Embryonic facial prominence (tissue), 1 donor: ENCODE results near the gene NDUFA12.
"Not testable (repeated sequence)": the region's sequence is repeated elsewhere in the genome, so short reads cannot be mapped to it uniquely, and the experiment has no call there.

Source experiments
- DNase-seq: peaks from one replicate; pipeline ENCODE4 v3.0.0-alpha.2; 2016; ENCODE audit errors: extremely low spot score

NDUFA12 gene

GRCh38 chr12:95003213-95003920, at the start of gene NDUFA12:
NDUFA12 (minus strand) TSS chr12:95003697; CDS start chr12:95003680, 17 bp downstream.
- peak; percentile 96 for DNase-seq

- DNase-seq = no peak
Measured at GRCh38 chr12:95051241-95051640, 47.7 kb upstream of the NDUFA12 start.

DNA sequence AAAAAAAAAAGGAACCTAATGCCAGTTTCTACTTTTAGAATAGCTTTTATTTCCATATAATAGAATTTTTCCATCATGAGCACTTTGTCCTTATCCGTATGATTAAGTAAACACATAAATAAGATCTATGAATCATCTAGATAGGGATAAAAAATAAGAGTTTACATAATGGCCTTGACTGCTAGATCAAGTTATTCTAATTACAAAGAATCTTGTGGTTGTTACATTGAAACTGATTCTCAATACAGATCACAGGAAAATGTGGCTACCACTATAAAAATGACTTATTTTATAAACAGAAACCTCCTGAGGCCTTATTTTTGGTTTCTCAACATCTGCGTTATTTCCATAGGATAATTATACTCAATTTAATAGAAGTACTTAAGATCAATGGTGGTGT, 34.4 kb upstream of the NDUFA12 start:
- DNase-seq = no peak

- no peak for DNase-seq
Measured at GRCh38 chr12:95034750-95035149, 31.3 kb upstream of the NDUFA12 start.

GRCh38 chr12:95022477-95022876, 19.0 kb upstream of the NDUFA12 start:
- no peak for DNase-seq

- DNase-seq = no peak
Measured at GRCh38 chr12:95017482-95017881, 14.0 kb upstream of the NDUFA12 start.

- no peak for DNase-seq
Measured at GRCh38 chr12:95016120-95016519, 12.6 kb upstream of the NDUFA12 start.

- no peak for DNase-seq
Measured at GRCh38 chr12:95014554-95014953, 11.1 kb upstream of the NDUFA12 start.

DNA sequence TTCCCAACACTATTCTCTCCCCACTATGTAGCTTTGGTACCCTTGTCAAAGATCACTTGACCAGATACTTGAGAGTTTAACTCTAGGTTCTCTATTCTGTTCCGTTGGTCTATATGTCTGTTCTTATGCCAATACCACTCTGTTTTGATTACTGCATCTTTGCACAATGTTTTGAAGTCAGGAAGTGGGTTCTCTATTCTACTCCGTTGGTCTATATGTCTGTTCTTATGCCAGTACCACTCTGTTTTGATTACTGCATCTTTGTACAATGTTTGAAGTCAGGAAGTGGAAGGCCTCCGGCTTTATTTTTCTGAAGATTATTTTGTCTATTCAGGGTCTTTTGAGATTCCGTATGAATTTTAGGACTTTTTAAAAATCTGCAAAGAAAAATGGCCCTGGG, 2.7 kb upstream of the NDUFA12 start:
- no peak for DNase-seq

DNA sequence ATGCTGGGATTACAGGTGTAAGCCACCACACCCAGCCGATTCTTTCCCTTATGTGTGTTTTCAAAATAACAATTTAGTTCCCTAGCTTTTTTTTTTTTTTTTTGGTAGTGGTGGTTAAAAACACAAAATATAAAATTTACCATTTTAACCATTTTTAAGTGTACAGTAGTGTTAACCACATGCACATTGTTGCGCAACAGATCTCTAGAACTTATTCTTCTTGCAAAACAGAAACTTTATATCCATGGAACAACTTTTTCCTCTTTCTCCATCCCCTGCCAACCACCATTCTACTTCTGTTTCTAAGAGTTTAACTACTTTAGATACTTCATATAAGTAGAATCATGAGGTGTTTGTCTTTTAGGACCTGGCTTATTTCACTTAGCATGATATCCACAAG, 1.1 kb upstream of the NDUFA12 start:
- no peak for DNase-seq

DNA sequence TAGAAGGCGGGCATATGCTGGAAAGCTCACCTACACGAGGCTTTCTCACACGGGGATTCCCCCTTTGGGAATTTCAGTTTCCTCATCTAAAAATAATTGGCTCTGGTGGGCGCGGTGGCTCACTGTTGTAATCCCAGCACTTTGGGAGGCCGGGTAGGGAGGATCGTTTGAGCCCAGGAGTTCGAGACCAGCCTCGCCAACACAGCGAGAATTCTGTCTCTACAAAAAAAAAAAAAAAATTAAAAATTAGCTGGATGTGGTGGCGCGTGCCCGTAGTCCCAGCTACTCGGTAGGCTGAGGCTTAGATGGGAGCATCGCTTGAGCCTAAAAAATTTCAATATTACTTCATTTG, 400 bp upstream of the NDUFA12 start:
- DNase-seq = no peak

DNA sequence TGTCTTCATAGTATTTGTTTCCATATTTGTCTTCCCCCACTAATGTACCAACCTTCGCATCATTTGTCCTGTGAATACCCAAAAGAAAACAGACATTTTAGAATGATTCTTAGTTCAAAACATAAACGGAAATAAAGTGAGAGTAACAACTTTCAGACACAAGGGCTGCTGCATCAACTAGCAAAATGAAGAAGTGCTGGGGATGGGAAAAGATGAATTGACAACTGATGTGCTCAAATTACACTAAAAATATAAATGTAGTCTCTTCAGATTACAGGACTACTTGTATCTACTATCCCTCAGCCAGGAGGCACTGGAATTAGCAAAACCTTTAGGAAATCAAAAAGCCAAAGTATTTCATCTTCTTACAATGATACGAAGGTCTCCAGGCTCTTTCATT, 743 bp downstream of the NDUFA12 start:
- DNase-seq = no peak

DNA sequence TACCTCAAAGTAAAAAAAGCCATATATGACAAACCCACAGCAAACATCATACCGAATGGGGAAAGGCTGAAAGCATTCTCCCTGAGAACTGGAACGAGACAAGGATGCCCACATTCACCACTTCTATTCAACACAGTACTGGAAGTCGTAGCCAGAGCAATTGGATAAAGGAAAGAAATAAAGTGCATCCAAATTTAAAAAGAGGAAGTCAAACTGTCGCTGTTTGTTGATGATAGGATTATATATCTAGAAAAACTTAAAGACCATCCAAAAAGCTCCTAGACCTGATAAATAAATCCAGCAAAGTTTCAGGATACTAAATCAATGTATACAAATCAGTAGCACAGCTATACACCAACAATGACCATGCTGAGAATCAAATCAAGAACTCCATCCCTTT, 5.2 kb downstream of the NDUFA12 start:
- DNase-seq = no peak

- no peak for DNase-seq
Measured at GRCh38 chr12:94997726-94998125, 5.8 kb downstream of the NDUFA12 start.

GRCh38 chr12:94997061-94997460, 6.4 kb downstream of the NDUFA12 start:
- no peak for DNase-seq

DNA sequence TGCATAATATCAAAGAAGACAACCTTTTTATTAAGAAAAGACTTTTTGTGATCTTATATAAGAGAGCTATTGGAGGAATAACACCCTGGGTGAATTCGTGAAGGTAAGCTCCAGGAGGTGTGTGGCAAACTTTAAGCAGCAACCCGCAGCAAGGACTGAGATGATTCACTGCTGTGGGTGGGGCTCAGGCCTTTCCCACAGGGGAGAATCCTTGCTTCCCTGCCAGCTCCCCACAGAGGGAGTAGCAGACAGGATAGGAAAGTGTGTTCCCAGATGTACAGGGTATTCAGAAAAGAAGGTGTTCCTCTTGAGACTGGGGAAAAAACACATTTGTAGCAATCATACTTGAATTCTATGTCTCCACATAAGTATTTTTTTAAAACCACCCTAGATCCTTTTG, 9.2 kb downstream of the NDUFA12 start:
- DNase-seq = no peak

DNA sequence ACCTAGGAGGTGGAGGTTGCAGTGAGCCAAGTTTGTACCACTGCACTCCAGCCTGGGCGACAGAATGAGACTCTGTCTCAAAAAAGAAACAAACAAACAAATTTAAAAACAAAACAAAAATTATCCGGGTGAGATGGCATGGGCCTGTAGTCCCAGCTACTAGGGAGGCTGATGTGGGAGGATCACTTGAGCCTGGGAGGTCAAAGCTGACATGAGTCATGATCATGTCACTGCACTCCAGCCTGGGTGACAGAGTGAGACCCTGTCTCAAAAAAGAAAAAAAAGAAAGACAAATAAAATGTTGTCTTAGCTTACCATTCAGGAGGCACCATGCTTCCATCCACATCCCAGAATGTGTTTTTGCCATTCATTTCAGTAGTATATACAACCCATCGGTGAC, 9.6 kb downstream of the NDUFA12 start:
- not testable (repeated sequence) for DNase-seq

DNA sequence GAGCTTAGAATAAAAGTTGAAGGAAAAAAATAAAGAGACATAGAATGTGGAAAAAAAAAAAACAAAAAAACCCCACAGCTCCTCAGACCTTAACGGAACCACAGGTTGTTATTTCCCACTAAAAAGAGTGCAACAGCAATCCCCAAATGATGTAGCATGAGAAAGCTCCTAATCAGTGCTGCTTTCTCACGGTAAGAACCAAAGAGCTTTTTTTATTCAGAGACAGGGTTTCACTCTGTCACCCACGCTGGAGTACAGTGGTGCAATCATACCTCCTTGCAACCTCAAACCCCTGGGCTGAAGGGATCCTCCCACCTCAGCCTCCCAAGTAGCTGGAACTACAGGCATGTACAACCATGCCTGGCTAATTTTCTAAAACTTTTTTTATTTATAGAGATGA, 13.3 kb downstream of the NDUFA12 start:
- DNase-seq = no peak

- no peak for DNase-seq
Measured at GRCh38 chr12:94988471-94988870, 15.0 kb downstream of the NDUFA12 start.

DNA sequence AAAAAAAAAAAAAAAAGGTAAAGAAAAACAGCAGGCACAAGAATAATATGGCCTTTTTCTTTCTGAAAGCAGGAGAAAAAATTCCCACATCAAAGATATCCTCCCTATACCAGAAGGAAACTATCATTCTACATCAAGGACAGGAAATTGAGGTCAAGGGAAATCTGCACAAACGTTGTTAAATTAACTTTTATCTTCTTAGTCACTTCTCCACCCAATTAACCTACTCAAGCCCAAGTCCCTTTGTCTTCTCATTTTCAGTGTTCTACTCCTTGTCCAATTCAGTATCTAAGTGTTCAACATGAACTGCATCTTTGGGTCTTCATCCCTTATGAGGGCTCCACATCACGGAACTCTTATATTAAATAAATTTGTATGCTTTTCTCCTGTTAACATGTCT, 15.7 kb downstream of the NDUFA12 start:
- DNase-seq = no peak

- no peak for DNase-seq
Measured at GRCh38 chr12:94987076-94987669, 16.3 kb downstream of the NDUFA12 start.

GRCh38 chr12:94985099-94985498, 18.4 kb downstream of the NDUFA12 start:
- DNase-seq = not testable (repeated sequence)

DNA sequence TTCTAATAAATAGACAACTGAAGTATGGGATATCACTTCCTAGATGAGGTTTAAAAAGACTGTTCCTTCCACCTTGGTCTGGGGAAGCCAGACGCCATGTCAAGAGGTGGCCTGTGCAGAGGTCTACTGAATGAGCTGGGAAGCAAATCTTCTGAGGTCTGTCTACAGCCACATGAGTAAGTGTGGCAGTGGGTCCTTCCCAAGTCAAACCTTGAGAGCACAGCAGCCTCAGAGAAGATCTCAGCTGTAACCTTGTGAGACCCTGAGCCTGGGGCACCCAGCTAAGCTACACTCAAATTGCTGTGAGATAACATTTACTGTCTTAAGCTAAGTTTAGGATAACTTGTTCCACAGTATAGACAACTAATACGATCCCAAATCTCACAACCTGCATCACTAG, 20.2 kb downstream of the NDUFA12 start:
- no peak for DNase-seq

DNA sequence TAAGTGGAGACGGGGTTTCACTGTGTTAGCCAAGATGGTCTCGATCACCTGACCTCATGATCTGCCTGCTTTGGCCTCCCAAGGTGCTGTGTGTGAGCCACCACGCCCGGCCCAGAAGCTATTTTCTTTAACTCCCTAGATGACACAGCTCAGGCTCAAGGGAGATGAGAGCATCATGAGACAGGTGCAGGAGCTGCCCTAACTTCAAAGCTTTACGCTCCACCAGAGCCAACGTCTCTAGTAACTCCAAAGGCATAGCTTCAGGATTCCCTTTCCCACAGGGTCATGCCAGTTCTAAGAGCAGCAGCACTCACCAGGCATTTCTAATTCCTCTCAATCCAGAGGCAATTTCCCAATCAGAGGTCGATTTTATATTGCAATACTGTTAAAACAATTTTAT, 21.0 kb downstream of the NDUFA12 start:
- no peak for DNase-seq
